MCF 10A (cell line): ENCODE measurements around the gene SART3. TPM values are rescaled to one million over a fixed set of nuclear protein-coding genes. Genes with fewer than 3 reads are reported as not detected.

Experiments used
- BruUV-seq: library from RNA; stranded (reverse); fragments of 400-500 nt; replicated peaks from 2 replicates; lab custom pipeline; 2021; lab: Mats Ljungman, UMichigan
- CTCF ChIA-PET: fragments of 300-600 bp; sonication (Branson Sonifier 250); formaldehyde crosslinking; extraction: SDS; loops from one replicate; lab custom pipeline; 2021; ENCODE audit warnings: antibody characterized with exemption, inconsistent platforms; lab: Yijun Ruan, JAX
- POLR2A ChIA-PET: fragments of 300-600, 350-650 bp; sonication (Branson Sonifier 250); formaldehyde crosslinking; extraction: SDS; loops from one replicate; lab custom pipeline; 2020; ENCODE audit warnings: antibody characterized with exemption, inconsistent platforms; lab: Yijun Ruan, JAX
- DNase-seq: peaks from one replicate; pipeline ENCODE4 v3.0.0-alpha.2; 2018; ENCODE audit not compliant: unreplicated experiment
- H3K27ac Mint-ChIP-seq: one replicate; pipeline ENCODE4 v1.8.0; 2022; ENCODE audit warnings: mild to moderate bottlenecking, low read depth, mixed read lengths; ENCODE audit not compliant: unreplicated experiment
- H3K27me3 Mint-ChIP-seq: one replicate; pipeline ENCODE4 v1.8.0; 2022; ENCODE audit warnings: mixed read lengths; ENCODE audit not compliant: insufficient read depth, unreplicated experiment
- H3K36me3 Mint-ChIP-seq: one replicate; pipeline ENCODE4 v1.8.0; 2022; ENCODE audit warnings: mild to moderate bottlenecking, moderate library complexity, mixed read lengths; ENCODE audit not compliant: insufficient read depth, unreplicated experiment
- H3K4me1 Mint-ChIP-seq: one replicate; pipeline ENCODE4 v1.8.0; 2022; ENCODE audit warnings: mixed read lengths; ENCODE audit not compliant: insufficient read depth, unreplicated experiment
- H3K4me3 Mint-ChIP-seq: one replicate; pipeline ENCODE4 v1.8.0; 2022; ENCODE audit warnings: mild to moderate bottlenecking, moderate library complexity, mixed read lengths; ENCODE audit not compliant: unreplicated experiment
- H3K9me3 Mint-ChIP-seq: one replicate; pipeline ENCODE4 v1.8.0; 2022; ENCODE audit warnings: mixed read lengths; ENCODE audit not compliant: unreplicated experiment
- CTCF ChIP-seq: fragments of 200-600 bp; IDR thresholded peaks from one replicate; pipeline ENCODE4 v1.8.0; 2022; ENCODE audit warnings: antibody characterized with exemption, mild to moderate bottlenecking; ENCODE audit not compliant: unreplicated experiment
- intact Hi-C: fragments of 100-400 bp; cut with micrococcal nuclease; formaldehyde crosslinking; loops from 2 replicates; pipeline ENCODE4 v1.14.1; 2022
- total RNA-seq: library from RNA; stranded (reverse); gene quantifications from 2 replicates; pipeline ENCODE4 v1.2.3, GENCODE V29; 2022

SART3 gene
- total RNA-seq, 1 experiment from 2014 or later: 73.4 TPM

- TF ChIP-seq CTCF: no peak
- BruUV-seq: no TSS peak
- Mint-ChIP-seq H3K4me3 (no peak overlapping the region), H3K27ac (no peak overlapping the region), H3K27me3 (no peaks in the 10 kb centered on the region), H3K36me3 (peaks cover 61% of the 10 kb centered on the region), H3K4me1 (peaks cover 15% of the 10 kb centered on the region), H3K9me3 (no peaks in the 10 kb centered on the region)
- ChIA-PET POLR2A (no interaction called here), CTCF (interaction anchor here (0.6 kb wide), 1 partner anchor 77 kb away, joined by 5 read pairs; no protein-coding TSS in a partner anchor)
- intact Hi-C loops: loop anchor here (5.0 to 10.0 kb wide), 2 partner anchors 99 to 833 kb away; partner anchors contain the start of gene PWP1
- no peak for DNase-seq
These were observed 42.8 kb downstream of the SART3 start for GRCh38 chr12:108518101-108518715.

GRCh38 chr12:108517288-108518100 lies 43.5 kb downstream of the SART3 start:
- CTCF ChIA-PET: interaction anchor here (0.6 to 0.7 kb wide), 2 partner anchors 101 to 1427 kb away, joined by 3 read pairs; no protein-coding TSS in a partner anchor
- intact Hi-C loops: loop anchor here (5.0 to 10.0 kb wide), 2 partner anchors 100 to 833 kb away; partner anchors contain the start of gene PWP1
- peaks cover 54% of the 10 kb centered on the region for H3K36me3 Mint-ChIP-seq
- no TSS peak for BruUV-seq
- peak; percentile 3 for DNase-seq
- peaks cover 15% of the 10 kb centered on the region for H3K4me1 Mint-ChIP-seq
- no peaks in the 10 kb centered on the region for H3K27me3 Mint-ChIP-seq
- POLR2A ChIA-PET: interaction anchor here (0.6 kb wide), 1 partner anchor 758 kb away, joined by 4 read pairs; no protein-coding TSS in a partner anchor
- H3K27ac Mint-ChIP-seq: no peak overlapping the region
- H3K9me3 Mint-ChIP-seq: no peaks in the 10 kb centered on the region
- TF ChIP-seq CTCF: no peak
- H3K4me3 Mint-ChIP-seq: peak overlapping the region; percentile 90

GRCh38 chr12:108516511-108517275 lies 44.3 kb downstream of the SART3 start:
- H3K9me3 Mint-ChIP-seq: no peaks in the 10 kb centered on the region
- H3K36me3 Mint-ChIP-seq: peaks cover 49% of the 10 kb centered on the region
- H3K27me3 Mint-ChIP-seq: no peaks in the 10 kb centered on the region
- H3K27ac Mint-ChIP-seq: no peak overlapping the region
- ChIA-PET POLR2A (interaction anchor here (0.6 kb wide), 2 partner anchors 17 to 757 kb away, joined by 3 to 4 read pairs; no protein-coding TSS in a partner anchor), CTCF (interaction anchor here (0.6 to 1.3 kb wide), 4 partner anchors 60 to 1427 kb away, joined by 3 to 5 read pairs (median 3); no protein-coding TSS in a partner anchor)
- intact Hi-C loops: loop anchor here (5.0 to 10.0 kb wide), 2 partner anchors 101 to 832 kb away; partner anchors contain the start of gene PWP1
- H3K4me1 Mint-ChIP-seq: peaks cover 17% of the 10 kb centered on the region
- BruUV-seq: no TSS peak
- TF ChIP-seq CTCF: no peak
- H3K4me3 Mint-ChIP-seq: peak overlapping the region; percentile 90
- peak; percentile 26 for DNase-seq
